ENCODE measurements around the gene SLC43A1.

SLC43A1 gene

GRCh38 chr11:57479911-57480310, 35.6 kb downstream of the SLC43A1 start:
- no peak for DNase-seq (ENCODE audit: low read depth in 2 of 2)

- no peak for DNase-seq (ENCODE audit: low read depth in 2 of 2)
Observed at GRCh38 chr11:57479021-57479663, 36.4 kb downstream of the SLC43A1 start.

- DNase-seq (ENCODE audit: low read depth in 2 of 2) = no peak
Observed at GRCh38 chr11:57477507-57478189, 37.9 kb downstream of the SLC43A1 start.

- no peak for DNase-seq (ENCODE audit: low read depth in 2 of 2)
Observed at GRCh38 chr11:57476757-57477506, 38.6 kb downstream of the SLC43A1 start.

GRCh38 chr11:57476047-57476756, 39.3 kb downstream of the SLC43A1 start:
- DNase-seq (ENCODE audit: low read depth in 2 of 2) = no peak

- DNase-seq (ENCODE audit: low read depth in 2 of 2) = no peak
Observed at GRCh38 chr11:57475671-57476046, 39.8 kb downstream of the SLC43A1 start.

- no peak for DNase-seq (ENCODE audit: low read depth in 2 of 2)
Observed at GRCh38 chr11:57475191-57475590, 40.3 kb downstream of the SLC43A1 start.

GRCh38 chr11:57474803-57475115, 40.7 kb downstream of the SLC43A1 start:
- no peak for DNase-seq (ENCODE audit: low read depth in 2 of 2)

GRCh38 chr11:57474017-57474802, 41.3 kb downstream of the SLC43A1 start:
- DNase-seq (ENCODE audit: low read depth in 2 of 2) = no peak

- DNase-seq (ENCODE audit: low read depth in 2 of 2) = no peak
Observed at GRCh38 chr11:57473285-57473841, 42.1 kb downstream of the SLC43A1 start.

- DNase-seq (ENCODE audit: low read depth in 2 of 2) = no peak
Observed at GRCh38 chr11:57471496-57471895, 44.0 kb downstream of the SLC43A1 start.

- no peak for DNase-seq (ENCODE audit: low read depth in 2 of 2)
Observed at GRCh38 chr11:57469268-57469667, 46.2 kb downstream of the SLC43A1 start.

GRCh38 chr11:57468276-57468675, 47.2 kb downstream of the SLC43A1 start:
- DNase-seq (ENCODE audit: low read depth in 2 of 2) = no peak

- no peak for DNase-seq (ENCODE audit: low read depth in 2 of 2)
Observed at GRCh38 chr11:57467508-57468157, 47.9 kb downstream of the SLC43A1 start.

- no peak for DNase-seq (ENCODE audit: low read depth in 2 of 2)
Observed at GRCh38 chr11:57466680-57467079, 48.8 kb downstream of the SLC43A1 start.

GRCh38 chr11:57464539-57465181, 50.8 kb downstream of the SLC43A1 start:
- no peak for DNase-seq (ENCODE audit: low read depth in 2 of 2)

- no peak for DNase-seq (ENCODE audit: low read depth in 2 of 2)
Observed at GRCh38 chr11:57463671-57464538, 51.6 kb downstream of the SLC43A1 start.

- no peak for DNase-seq (ENCODE audit: low read depth in 2 of 2)
Observed at GRCh38 chr11:57462597-57462996, 52.9 kb downstream of the SLC43A1 start.

GRCh38 chr11:57461841-57462489, 53.5 kb downstream of the SLC43A1 start:
- no peak for DNase-seq (ENCODE audit: low read depth in 2 of 2)
